Left ventricle myocardium inferior (tissue), 1 donor: Measurements from ENCODE around the gene ZNF732. TPM values are rescaled to one million over a fixed set of nuclear protein-coding genes. Genes with fewer than 3 reads are reported as not detected.
A peak's percentile ranks its signal among the peaks of the same experiment; 100 is the strongest.
"Not testable (repeated sequence)": the region's sequence is repeated elsewhere in the genome, so short reads cannot be mapped to it uniquely, and the experiment has no call there.

Experiments used
- DNase-seq: peaks from one replicate; pipeline ENCODE4 v3.0.0-alpha.2; 2020
- H3K27ac ChIP-seq: fragments of 200-600 bp; replicated peaks from 2 replicates; pipeline ENCODE4 v1.8.0; 2021
- H3K27me3 ChIP-seq: fragments of 200-600 bp; 2 replicates; pipeline ENCODE4 v1.8.0; 2021; ENCODE audit warnings: low read depth
- H3K36me3 ChIP-seq: fragments of 200-600 bp; 2 replicates; pipeline ENCODE4 v1.8.0; 2021
- H3K4me1 ChIP-seq: fragments of 200-600 bp; 2 replicates; pipeline ENCODE4 v1.8.0; 2021
- H3K4me3 ChIP-seq: fragments of 200-600 bp; 2 replicates; pipeline ENCODE4 v1.8.0; 2021; ENCODE audit warnings: mild to moderate bottlenecking, moderate library complexity
- H3K9me3 ChIP-seq: fragments of 200-600 bp; replicated peaks from 2 replicates; pipeline ENCODE4 v1.8.0; 2021
- CTCF ChIP-seq: fragments of 200-600 bp; IDR thresholded peaks from 2 replicates; pipeline ENCODE4 v1.8.0; 2021; ENCODE audit warnings: antibody characterized with exemption, mild to moderate bottlenecking, borderline replicate concordance
- intact Hi-C: fragments of 100-400 bp; cut with micrococcal nuclease; formaldehyde crosslinking; loops from one replicate; pipeline ENCODE4 v1.11.0; 2022
- total RNA-seq: library from RNA; stranded (reverse); fragmentation: NEBNext Ultra II Directional; extraction: Animal tissue kit (Norgen Biotek cat#: 25700); gene quantifications from one replicate; pipeline ENCODE4 v1.2.1, GENCODE V29; 2021
- donor health status: DM: no; HTN: yes; CAD: no; lungs with severe emphysema.

The ZNF732 gene
- total RNA-seq, 1 donor from 2014 or later, result not detected

- H3K36me3 ChIP-seq, result peaks cover 50% of the 10 kb centered on the region
- no peak overlapping the region for H3K27ac ChIP-seq
- no peaks in the 10 kb centered on the region for H3K4me1 ChIP-seq
- intact Hi-C loops, result no loop called here
- no peaks in the 10 kb centered on the region for H3K27me3 ChIP-seq
- TF ChIP-seq CTCF, result no peak
- DNase-seq, result no peak
- H3K9me3 ChIP-seq, result peaks cover 100% of the 10 kb centered on the region
- H3K4me3 ChIP-seq, result no peak overlapping the region
Measured at GRCh38 chr4:252065-252601, 53.1 kb downstream of the ZNF732 start.

- TF ChIP-seq CTCF, result peak; percentile 80
- no peak overlapping the region for H3K4me3 ChIP-seq
- intact Hi-C loops, result no loop called here
- H3K4me1 ChIP-seq, result peaks cover 13% of the 10 kb centered on the region
- no peak for DNase-seq
- H3K36me3 ChIP-seq, result peaks cover 2% of the 10 kb centered on the region
- H3K27me3 ChIP-seq, result no peaks in the 10 kb centered on the region
- no peak overlapping the region for H3K27ac ChIP-seq
- H3K9me3 ChIP-seq, result peaks cover 34% of the 10 kb centered on the region
Measured at GRCh38 chr4:244471-244870, 60.8 kb downstream of the ZNF732 start.

- peaks cover 25% of the 10 kb centered on the region for H3K9me3 ChIP-seq
- no peak overlapping the region for H3K4me3 ChIP-seq
- TF ChIP-seq CTCF, result no peak
- H3K27me3 ChIP-seq, result no peaks in the 10 kb centered on the region
- H3K4me1 ChIP-seq, result peaks cover 13% of the 10 kb centered on the region
- intact Hi-C loops, result no loop called here
- DNase-seq, result no peak
- peaks cover 2% of the 10 kb centered on the region for H3K36me3 ChIP-seq
- H3K27ac ChIP-seq, result no peak overlapping the region
Measured at GRCh38 chr4:243426-243825, 61.8 kb downstream of the ZNF732 start.

- peak overlapping the region; percentile 52 for H3K27ac ChIP-seq
- intact Hi-C loops, result no loop called here
Measured at GRCh38 chr4:242121-242848, 63.0 kb downstream of the ZNF732 start.

GRCh38 chr4:241411-241810, 63.9 kb downstream of the ZNF732 start:
- peak overlapping the region; percentile 66 for H3K4me3 ChIP-seq

More at GRCh38 chr4:242121-242848, 63.0 kb downstream of the ZNF732 start:
- Histone ChIP-seq H3K4me1 (peaks cover 13% of the 10 kb centered on the region), H3K9me3 (peaks cover 24% of the 10 kb centered on the region), H3K27me3 (no peaks in the 10 kb centered on the region), H3K36me3 (peaks cover 2% of the 10 kb centered on the region), H3K4me3 (peak overlapping the region; percentile 66)
- DNase-seq, result peak; percentile 46
- peak; percentile 95 for TF ChIP-seq CTCF

GRCh38 chr4:236028-236427, 69.2 kb downstream of the ZNF732 start:
- peaks cover 12% of the 10 kb centered on the region for H3K9me3 ChIP-seq
- no peak overlapping the region for H3K4me3 ChIP-seq
- no peaks in the 10 kb centered on the region for H3K4me1 ChIP-seq
- intact Hi-C loops, result no loop called here
- H3K27ac ChIP-seq, result no peak overlapping the region
- TF ChIP-seq CTCF, result no peak
- no peaks in the 10 kb centered on the region for H3K36me3 ChIP-seq
- H3K27me3 ChIP-seq, result no peaks in the 10 kb centered on the region
- DNase-seq, result no peak

More at GRCh38 chr4:241411-241810, 63.9 kb downstream of the ZNF732 start:
- Histone ChIP-seq H3K27ac (peak overlapping the region; percentile 52), H3K9me3 (peaks cover 15% of the 10 kb centered on the region), H3K4me1 (peaks cover 13% of the 10 kb centered on the region)
- H3K36me3 ChIP-seq, DNase-seq, H3K27me3 ChIP-seq, intact Hi-C loops: not testable (repeated sequence)
